ENCODE data around the gene GALNTL6.

- TF ChIP-seq, protein P1, sequence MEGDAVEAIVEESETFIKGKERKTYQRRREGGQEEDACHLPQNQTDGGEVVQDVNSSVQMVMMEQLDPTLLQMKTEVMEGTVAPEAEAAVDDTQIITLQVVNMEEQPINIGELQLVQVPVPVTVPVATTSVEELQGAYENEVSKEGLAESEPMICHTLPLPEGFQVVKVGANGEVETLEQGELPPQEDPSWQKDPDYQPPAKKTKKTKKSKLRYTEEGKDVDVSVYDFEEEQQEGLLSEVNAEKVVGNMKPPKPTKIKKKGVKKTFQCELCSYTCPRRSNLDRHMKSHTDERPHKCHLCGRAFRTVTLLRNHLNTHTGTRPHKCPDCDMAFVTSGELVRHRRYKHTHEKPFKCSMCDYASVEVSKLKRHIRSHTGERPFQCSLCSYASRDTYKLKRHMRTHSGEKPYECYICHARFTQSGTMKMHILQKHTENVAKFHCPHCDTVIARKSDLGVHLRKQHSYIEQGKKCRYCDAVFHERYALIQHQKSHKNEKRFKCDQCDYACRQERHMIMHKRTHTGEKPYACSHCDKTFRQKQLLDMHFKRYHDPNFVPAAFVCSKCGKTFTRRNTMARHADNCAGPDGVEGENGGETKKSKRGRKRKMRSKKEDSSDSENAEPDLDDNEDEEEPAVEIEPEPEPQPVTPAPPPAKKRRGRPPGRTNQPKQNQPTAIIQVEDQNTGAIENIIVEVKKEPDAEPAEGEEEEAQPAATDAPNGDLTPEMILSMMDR (IDR thresholded peaks at IDR 0.05) = no peak
- TF ChIP-seq POLR2A (IDR thresholded peaks at IDR 0.05) = no peak
Observed at GRCh38 chr4:171896426-171896825, 83.2 kb downstream of the GALNTL6 start.
